NCI-H1694 (cell line): Measurements from ENCODE around the gene TMEM109.
A peak's percentile ranks its signal among the peaks of the same experiment; 100 is the strongest.
"Not testable (repeated sequence)": the region's sequence is repeated elsewhere in the genome, so short reads cannot be mapped to it uniquely, and the experiment has no call there.

Experiments
- DNase-seq: peaks from one replicate; lab custom pipeline; 2025; lab: John Stamatoyannopoulos, UW

The TMEM109 gene

DNA sequence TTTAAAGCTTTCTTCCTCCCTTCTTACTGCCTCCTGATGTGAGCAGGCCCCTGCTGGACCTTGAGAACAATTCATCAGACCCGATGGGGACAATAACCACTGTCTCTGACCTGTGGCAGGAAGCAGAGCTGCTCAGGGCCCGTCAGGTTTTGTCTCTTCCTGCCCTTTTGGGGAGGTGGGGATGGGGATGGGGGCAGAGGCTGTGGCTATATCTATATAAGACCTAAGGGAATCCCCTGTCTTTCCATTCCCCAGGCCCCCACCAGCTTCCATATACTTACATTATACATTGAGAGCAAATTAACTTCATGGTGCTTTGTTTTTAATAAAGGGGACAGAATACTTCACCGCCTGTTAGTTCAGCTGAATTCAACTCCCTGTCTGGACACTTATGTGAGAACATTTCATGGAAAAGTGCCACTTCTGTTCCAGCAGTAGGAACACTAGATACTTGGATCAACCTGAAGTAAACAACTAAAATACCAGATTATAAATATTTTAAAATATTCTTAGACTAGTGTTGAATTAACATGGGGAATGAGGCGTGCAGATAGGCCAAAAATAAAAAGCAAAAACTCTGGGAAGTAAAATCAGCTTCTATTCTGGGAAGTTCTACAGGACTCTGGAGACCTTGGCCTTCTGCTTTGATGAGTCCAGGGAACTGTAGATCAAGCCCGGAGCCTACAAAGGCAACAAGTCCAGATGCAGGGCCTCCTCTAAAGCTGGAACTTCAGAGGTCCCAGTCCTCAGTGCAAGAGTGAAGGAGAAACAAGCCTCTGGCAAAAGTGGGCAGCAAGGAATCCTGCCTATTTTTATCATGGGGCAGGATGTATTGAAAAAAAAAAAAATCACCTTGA is 35.5 kb upstream of the TMEM109 start:
- no peak for DNase-seq

DNA sequence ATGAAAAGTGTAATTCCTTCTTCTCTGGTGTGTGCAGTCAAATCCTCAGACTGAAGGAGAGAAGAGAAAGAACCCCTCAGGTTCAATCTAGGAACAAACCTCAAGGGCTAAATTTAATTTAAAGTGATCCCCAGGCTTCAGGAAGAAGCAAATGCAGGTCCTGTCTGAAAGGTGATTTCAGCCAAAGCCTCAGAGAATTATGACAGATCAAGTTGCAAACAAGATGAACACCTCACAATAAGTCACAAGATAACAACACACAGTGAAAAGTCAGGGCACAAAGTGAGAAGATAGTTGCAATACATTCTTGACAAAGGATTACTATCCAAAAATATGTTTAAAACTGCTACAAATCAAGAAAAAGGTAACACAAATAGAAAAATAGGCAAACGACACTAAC is 34.9 kb upstream of the TMEM109 start:
- DNase-seq, result no peak

DNA sequence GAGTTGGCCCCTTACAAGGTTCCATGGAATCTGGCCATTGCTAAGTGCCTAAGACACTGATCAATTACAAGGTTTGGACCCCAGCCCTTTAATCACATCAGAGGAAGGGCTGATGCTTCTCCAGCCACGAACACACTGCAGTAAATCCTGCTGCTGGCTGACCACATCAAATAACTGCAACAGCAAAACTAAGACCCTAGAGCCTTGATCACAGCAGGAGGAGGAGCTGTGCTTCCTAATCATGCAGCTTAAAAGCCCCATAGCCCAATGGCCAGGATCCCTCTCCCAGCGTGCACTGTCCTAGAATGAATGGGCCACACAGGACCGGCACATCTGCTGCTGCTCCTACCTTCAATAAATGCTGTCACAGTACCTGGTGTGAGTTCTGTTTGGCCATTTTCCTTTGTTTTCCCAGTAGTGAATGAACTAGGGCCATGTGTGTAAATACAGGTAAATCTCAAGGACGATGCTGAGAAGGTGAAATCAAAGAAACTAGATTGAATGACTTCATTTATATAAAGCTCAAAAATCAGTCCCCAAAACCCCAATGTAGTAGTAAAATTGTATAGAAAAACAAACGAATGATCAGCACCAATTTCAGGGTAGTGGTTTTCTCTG is 33.9 kb upstream of the TMEM109 start:
- no peak for DNase-seq

DNA sequence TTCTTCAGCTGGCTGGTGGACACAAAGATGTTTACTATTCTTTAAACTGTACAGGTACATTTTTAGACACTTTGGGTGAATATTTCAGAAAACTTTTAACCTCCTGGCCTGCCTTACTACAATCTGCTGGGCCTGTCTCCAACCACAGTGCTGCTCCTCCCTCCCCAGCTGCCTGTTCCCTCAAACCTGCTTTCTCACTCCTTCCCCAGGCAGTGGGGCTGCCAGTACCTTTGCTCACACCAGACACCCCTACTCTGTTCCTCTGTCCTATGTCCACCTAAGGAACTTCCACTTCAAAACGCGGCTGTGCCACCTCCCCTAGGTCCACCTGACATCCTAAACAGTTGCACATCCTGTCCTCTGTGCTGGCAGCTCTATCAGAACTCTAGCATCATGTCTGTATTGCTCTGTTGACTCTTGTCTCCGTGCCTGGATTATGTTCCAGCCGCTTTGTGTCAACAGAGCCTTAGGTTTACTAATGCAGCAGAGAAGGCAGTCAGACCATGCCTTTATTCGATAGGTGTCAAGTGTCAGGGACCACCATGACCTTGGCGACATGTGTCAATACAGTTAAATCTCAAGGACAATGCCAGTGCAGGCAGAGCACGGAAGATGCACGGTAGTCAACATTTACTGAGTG is 33.2 kb upstream of the TMEM109 start:
- no peak for DNase-seq

DNA sequence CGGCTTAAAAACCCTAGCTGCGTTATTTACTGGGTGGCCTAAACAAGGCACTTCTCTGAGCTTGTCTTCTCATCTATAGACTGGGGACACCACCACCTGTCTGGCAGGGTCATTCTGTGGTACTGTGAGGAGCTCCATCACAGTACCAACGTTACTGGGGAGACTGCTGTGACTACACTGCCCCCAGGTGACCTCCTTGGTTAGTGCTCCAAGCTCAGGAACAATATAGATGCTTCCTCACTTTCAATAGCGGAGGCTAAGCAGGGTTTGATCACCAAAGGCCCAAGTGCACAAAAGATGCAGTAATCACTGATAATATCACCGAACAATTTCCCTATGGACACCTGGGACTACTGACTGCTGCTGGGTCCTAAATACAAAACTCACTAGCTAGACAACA is 26.4 kb upstream of the TMEM109 start:
- DNase-seq, result peak; percentile 84

DNA sequence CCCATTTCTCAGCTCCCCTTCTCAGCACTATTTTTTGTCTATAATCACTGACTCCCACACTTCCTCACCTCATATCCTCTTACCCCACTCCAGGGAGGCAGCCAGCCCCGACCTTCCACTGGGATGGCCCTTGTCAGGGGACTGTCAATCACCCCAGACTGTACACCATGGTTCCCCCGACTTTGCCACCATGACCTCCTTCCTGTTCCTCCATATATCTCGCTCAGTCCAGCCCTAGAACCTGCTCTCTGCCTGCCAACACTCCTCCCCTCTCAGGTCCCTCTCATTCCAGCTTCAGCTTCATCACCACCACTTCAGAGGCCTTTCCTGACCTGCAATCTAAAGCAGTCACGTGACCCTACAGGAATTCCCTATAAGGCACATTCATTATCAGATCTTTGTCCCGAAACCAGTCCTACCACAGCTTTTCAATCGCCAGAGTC is 24.1 kb upstream of the TMEM109 start:
- DNase-seq, result no peak

DNA sequence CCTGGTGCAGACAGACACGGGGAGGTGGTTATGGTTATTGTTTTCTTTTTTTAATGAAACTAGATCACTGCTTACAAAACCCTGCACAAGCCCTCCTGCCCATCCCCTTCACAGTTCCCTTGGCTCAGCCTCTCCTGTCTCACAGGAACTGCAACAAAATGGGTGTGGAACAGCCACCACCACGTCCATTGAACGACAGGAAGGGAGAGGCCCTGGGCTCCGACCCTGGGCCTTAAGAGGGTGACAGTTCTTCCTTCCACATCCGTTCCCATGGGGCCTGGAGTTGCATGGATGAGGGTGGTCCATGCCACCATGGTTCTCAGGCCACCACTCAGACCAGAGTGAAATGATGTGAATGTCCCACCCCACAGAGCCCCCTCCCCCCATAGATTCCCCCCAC is 23.3 kb upstream of the TMEM109 start:
- DNase-seq, result no peak

DNA sequence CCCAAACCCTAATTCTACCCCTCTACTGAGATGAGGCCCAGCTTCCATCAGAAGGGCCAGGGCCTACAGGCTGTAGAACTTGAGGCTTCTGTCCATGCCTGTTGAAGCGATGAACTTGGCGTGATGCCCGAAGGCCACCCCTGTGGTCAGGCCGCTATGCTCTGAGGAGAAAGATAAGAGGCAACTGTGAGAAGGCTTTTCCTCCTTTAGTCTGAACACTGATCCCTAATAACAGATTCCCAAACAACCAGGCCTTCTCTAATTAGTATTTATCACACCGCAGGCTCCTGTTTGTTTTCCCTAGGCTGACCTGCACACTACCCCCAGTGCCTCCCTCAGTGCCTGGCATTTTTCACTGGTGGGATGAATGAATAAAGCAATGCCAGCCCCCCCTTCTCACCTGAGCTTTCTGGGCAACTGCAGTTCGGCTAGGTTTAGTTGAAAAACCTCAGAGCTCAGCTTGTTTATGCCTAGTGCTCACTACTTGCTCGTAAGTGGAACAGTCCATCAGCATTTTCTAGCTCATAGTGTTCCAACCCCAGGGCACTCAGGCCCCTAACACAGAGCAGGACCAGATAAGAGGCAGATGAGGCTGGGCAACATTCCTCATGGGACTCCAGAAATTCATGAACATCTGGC is 22.7 kb upstream of the TMEM109 start:
- DNase-seq, result no peak

DNA sequence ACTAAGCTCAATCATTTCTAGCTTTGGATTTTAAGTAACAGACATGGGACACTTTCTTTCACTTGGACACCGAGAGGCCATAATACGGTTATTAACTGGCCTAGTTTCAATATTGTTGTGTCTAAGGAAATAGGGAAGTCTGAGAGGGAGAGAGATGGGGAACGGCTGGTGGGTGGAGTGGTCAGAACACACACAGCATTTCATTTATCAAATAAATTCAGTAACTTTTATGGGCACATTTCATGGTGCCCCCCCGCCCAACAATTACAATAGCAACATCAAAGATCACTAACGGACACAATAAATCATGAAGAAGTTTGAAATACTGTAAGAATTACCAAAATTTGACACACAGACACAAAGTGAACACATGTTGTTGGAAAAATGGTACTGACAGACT is 18.3 kb upstream of the TMEM109 start:
- DNase-seq, result no peak

DNA sequence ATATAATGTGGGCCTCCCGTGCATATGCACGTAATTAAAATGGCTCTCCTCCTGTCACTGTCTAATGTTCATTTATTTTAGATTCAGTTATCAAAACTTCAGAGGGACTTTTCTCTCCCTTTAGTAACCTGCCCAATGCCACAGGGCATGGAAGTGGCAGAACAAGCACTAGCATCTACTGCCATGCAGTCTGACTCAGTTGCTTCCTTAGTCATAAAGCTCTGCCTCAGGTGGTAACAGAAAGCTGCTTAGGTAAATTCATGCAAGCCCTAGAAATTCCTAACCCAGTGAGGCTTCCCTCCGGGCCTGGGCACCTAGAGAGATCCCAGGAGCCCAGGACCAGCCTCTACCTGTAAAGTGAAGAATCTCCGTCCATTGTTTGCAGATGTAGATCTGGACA is 16.5 kb upstream of the TMEM109 start:
- no peak for DNase-seq

DNA sequence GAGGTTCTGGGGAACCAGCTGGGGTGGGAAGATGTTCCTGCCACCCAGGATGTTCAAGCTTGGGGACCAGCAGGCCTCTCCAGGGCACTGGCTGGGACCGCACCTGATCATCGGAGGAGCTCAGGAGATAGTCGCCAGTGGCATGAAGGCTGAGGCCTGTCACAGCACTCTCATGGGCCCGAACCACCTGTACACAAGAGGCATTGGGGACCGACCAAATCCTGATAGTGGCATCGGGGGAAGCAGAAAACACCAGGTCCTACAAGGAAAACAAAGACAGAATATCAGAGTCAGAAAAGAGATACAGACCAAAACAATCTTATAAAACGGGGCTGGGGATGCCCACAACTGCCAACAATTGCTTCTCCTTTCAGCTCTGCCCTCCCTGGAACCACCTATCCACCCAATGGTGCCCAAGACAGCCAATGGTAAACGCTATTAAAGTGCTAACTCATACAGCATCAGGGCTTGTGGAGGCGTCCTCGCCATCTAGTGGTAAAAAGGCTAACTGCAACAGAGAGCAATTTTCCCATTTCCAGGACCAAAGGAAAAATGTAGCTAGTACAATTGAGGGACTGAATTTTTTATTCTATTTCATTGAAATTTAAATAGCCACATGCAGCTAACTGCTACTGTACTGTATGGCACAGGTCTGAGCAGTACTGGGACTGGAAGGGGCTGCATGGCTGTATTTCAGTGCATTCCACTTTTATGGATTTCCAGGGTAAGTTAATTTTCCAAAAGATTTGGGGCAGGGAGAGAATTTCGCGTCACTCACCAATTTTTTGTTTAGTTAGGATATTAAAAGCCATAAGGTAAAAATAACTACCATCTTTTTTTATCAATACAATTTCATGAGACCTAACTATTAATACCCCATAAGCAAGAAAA is 14.7 kb upstream of the TMEM109 start:
- peak; percentile 69 for DNase-seq

DNA sequence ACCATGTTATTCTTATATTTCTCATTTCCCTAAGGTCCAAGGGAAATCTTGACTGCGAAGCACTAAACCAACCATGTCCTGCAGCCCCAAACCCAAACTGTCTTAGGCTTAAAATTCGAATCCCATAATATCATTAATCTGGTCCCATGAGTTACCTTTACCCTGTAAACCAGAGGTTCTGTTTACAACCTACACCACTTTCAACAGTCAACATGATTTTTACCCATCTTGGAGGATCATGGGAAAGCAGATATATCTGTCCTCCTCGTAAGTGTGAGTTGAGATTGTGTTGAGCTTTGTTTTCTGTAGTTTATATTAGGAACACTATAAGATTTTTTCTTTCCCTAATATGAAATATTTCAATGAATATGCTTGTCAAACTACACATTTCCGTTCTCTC is 14.0 kb upstream of the TMEM109 start:
- no peak for DNase-seq

DNA sequence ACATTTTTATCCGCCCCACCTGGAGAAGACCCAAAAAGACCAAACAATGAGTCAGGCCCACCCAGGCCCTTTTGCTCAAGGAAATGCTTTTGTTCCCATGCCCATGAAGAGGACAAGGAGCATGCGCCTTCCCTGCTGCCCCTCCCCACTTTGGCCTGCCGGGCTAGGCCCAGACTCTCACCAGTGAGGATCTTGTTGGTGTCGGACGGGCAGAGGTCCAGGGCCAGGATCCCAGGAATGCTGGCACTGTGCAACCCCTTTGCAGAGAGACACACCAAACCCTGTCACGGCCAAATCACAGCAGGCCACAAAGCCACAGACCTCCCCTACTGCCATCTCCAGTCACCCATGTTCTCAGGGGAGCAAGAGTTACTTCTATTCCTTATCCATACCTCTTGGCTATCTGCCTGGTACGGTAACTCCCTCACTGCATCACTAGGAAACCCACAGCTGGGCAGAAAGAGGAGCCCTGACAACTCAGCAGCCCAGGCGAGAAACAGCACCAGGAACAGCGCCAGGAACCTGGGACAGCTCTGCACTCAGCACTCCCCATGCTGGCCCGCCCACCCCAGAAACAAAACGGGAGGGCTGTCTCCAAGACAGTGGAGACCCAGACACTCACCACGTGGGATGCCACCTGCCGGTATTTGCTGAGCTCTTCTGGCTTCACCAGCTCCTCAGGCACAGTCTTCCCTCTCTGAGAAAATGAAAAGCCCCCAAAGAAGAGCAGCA is 13.1 kb upstream of the TMEM109 start:
- no peak for DNase-seq

DNA sequence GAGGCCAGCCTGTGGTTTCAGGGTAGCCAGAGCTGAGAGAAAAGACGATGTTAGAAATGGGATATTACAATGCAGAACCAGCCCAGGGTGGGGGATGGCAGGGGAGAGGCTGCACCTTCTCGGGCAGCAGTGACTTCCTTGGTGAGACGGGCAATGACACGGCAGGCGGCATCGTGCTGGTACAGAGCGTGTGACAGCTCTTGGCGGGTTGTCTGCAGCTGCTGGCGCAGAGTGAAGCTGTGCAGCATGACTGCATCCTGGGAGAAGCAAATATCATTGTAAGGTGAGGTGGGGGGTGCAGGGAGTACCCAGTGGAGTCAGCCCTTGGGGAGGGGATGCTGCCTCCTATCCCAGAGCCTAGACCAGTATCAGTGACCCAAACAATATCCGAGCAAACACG is 11.3 kb upstream of the TMEM109 start:
- peak; percentile 11 for DNase-seq

DNA sequence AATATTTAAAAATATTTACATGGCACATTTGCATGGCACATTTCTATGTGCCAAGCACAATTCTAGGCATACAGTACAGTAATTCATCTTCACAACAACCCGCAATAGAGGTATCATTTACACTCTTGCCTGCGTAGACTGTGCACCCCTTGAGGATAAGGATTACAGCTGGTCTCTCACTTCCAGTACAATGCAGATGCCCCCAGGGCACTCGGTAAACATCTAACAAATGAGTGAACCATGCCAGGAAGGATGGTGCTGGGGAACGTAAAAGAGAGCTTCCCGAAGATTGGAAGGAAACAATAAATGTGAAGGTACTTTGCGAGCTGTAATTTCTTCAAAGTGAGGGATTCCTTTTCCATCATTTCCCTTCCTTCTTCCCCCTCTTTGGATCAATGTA is 8.9 kb upstream of the TMEM109 start:
- DNase-seq, result no peak

DNA sequence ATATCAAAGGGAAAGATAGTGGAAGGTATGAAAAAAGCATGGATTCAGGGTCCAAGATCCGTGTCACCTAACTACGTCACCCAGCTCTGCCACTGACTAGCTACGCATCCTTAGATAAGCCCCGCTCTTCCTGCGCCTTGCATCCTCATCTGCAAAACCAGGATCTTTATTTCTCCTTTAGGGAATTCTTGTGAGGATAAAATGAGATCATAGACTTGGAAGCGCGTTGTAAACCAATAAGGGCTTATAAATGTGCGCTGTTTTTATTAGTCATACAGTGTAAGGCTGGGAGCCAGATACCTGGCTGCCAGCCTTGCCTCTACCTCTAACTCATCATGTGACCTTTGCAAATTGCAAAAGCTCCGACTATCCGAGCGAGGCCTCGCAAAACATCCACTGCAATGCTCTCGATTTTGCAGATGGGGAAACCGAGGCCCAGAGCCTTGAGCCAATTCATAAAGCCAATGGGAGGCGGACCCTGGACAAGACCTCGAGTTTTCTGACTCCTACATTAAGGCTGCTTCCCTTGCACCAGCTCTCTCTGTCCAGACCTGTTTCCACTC is 8.3 kb upstream of the TMEM109 start:
- DNase-seq, result no peak

DNA sequence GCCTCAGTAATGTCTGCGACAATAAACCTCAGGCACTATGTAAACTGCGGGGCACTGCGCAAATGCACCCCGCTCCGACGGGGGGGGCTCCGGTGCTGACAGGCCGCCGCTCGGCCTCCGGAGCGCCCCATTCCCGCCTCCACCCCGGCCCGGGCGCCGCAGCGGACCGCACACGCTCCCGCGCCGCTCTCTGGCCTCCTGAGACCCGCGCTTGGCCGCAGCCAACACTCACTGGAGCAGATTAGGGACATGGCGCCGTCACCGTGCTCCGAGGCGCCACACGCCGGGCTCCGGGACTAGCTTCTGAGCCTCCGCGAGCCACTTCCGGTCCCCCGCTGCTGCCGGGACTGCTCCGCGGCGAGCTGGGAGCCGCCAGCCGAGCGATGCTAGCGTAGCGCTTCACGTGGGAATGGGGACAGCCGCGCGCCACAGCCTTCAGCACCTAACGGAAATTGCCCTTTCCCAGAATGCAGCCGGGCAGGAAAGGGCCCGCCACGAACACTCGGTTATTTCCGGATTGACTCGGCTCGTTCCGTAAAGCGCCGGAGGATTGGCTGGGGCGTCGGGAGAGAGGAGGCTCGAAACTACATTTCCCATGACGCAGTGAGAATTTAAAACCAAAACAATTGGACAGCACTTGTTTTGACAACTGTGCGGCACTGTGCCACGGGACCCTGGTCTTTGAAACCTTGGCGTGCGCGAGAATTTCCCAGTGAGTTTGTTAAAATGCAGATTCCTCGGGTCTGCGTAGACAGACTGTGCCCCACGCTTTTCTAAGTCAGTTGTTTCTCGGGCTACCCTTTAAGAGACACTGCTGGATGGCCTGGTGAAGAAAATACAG is 7.6 kb upstream of the TMEM109 start, which contains the start of gene PRPF19:
PRPF19 (minus strand) TSS at position 454 of the 841 bp plus-strand sequence; CDS start at position 251, 203 bp downstream.
- DNase-seq, result peak; percentile 97

DNA sequence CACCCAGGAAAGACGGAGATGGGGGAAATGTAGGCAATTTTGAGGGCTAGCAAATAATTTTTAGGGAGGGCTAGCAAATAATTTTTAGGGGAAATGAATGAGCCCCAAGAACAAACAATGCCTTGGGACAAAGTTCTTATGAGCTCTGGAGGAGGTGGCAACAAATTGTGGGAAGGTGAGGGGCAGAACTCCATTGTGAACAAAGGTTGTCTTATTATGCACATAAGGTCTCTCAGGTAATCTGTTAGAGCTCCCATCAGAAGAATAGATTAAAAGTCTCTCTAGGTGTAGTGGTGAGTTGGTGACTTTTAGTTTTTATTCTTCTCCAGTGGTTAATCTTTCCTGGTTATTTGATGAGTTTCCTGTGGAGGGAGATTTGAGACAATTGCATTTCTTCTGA is 5.2 kb upstream of the TMEM109 start:
- no peak for DNase-seq

DNA sequence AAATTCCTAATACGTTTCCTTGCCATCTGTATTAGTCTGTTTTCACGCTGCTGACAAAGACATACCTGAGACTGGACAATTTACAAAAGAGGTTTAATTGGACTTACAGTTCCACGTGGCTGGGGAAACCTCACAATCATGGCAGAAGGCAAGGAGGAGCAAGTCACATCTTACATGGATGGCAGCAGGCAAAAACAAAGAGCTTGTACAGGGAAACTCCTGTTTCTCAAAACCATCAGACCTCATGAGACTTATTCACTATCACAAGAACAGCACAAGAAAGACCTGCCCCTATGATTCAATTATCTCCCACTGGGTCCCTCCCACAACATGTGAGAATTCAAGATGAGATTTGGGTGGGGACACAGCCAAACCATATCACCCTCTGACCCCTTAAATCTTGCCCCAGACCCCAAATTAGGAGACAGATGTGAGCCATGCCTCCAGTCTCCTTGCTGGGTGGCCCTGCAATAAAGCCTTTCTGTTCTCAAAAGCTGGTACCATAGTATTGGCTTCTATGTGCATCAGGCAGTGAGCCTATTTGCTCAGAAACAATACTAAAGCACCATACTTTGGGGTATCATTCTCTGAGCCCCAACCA is 4.2 kb upstream of the TMEM109 start:
- not testable (repeated sequence) for DNase-seq
